ENCODE measurements around the gene PTTG2.
"Not testable (repeated sequence)": the region's sequence is repeated elsewhere in the genome, so short reads cannot be mapped to it uniquely, and the experiment has no call there.

The PTTG2 gene

DNA sequence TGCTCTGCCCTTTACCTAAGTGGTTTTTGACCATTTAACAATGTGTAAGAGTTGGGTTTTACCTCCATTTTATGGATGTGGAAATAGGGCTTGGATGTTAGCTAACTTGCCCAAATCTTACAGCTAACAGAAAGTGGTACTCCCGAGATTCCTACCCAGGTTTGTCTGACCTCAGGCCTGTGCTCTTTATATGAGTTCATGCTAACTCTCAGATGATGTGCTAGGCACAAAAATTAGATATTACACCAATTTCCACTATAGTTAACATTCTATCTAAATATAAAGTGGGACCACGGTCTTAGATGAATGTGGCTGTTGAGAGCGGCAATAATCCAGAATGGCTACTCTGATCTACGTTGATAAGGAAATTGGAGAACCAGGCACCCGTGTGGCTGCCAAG, at the start of gene PTTG2:
TSS of gene PTTG2 (plus strand) at position 301 of the 400 bp plus-strand sequence. CDS start at position 338, 37 bp downstream.
- H3K4me3 ChIP-seq (replicated peaks in 1 of 2; ENCODE audit: low read depth in 2 of 2, low read length in 2 of 2) = no peak within 1 kb of the TSS
- DNase-seq (ENCODE audit: low read depth in 2 of 2) = no peak
- TF ChIP-seq, protein P1, sequence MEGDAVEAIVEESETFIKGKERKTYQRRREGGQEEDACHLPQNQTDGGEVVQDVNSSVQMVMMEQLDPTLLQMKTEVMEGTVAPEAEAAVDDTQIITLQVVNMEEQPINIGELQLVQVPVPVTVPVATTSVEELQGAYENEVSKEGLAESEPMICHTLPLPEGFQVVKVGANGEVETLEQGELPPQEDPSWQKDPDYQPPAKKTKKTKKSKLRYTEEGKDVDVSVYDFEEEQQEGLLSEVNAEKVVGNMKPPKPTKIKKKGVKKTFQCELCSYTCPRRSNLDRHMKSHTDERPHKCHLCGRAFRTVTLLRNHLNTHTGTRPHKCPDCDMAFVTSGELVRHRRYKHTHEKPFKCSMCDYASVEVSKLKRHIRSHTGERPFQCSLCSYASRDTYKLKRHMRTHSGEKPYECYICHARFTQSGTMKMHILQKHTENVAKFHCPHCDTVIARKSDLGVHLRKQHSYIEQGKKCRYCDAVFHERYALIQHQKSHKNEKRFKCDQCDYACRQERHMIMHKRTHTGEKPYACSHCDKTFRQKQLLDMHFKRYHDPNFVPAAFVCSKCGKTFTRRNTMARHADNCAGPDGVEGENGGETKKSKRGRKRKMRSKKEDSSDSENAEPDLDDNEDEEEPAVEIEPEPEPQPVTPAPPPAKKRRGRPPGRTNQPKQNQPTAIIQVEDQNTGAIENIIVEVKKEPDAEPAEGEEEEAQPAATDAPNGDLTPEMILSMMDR (IDR thresholded peaks at IDR 0.05; ENCODE audit: low read depth, low read length) = no peak

DNA sequence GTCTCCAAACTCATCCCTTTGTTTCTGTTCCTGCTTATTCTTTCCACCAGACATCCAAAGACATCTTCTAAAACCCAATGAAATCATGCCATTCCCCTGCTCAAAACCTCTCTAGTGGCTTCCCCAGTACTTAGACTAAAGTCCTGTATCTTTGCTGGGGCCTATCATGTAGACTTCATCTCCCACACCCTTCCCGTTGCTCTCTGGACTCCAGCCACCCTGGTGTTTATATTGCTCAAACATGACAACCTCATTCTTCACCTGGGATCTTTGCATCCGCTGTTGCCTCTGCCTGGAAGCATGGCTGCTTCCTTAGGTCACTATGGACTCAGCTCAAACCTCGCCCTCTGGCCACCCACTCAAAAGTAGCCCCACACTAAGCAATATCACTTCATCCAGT, 45.7 kb upstream of the PTTG2 start:
- no peak overlapping the region for H3K4me3 ChIP-seq (replicated peaks in 1 of 2; ENCODE audit: low read depth in 2 of 2, low read length in 2 of 2)
- DNase-seq (ENCODE audit: low read depth in 2 of 2) = no peak
- TF ChIP-seq, protein P1 (IDR thresholded peaks at IDR 0.05; ENCODE audit: low read depth, low read length) = no peak

DNA sequence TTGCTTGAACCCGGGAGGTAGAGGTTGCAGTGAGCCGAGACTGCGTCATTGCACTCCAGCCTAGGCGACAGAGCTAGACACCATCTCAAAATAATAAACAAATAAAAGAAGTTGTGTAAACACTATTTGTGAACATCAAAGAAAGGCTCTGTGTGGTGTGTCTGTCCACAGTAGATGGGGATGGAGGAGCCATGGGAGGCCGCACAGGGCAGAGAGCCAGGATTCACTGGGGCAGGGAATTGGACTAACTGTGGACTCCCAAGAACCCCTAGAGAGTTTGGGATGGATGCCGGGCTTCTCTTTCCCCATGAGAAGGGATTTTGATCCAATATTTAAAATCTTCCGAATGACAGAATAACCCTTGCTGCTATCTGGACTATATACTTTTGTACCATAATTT, 42.8 kb upstream of the PTTG2 start:
- DNase-seq (ENCODE audit: low read depth in 2 of 2) = no peak
- TF ChIP-seq, protein P1 (IDR thresholded peaks at IDR 0.05; ENCODE audit: low read depth, low read length) = no peak
- no peak overlapping the region for H3K4me3 ChIP-seq (replicated peaks in 1 of 2; ENCODE audit: low read depth in 2 of 2, low read length in 2 of 2)

DNA sequence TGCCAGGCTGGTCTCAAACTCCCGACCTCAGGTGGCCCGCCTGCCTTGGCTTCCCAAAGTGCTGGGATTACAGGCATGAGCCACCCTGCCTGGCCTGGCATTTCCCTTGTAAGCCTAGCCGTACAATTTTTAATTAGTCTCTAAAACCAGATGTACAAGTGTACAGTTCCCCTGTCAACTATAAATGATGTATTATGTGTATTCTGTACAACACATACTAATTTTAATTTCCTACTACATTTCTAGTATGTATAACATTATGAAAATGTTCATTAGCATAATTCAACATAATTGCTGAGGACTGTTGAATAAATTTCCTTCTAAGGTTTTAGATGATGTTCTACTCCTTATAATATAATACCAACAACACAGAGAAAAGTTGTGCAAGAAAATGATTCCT, 41.5 kb upstream of the PTTG2 start:
- no peak for DNase-seq (ENCODE audit: low read depth in 2 of 2)
- H3K4me3 ChIP-seq (replicated peaks in 1 of 2; ENCODE audit: low read depth in 2 of 2, low read length in 2 of 2) = no peak overlapping the region
- TF ChIP-seq, protein P1 (IDR thresholded peaks at IDR 0.05; ENCODE audit: low read depth, low read length) = no peak

DNA sequence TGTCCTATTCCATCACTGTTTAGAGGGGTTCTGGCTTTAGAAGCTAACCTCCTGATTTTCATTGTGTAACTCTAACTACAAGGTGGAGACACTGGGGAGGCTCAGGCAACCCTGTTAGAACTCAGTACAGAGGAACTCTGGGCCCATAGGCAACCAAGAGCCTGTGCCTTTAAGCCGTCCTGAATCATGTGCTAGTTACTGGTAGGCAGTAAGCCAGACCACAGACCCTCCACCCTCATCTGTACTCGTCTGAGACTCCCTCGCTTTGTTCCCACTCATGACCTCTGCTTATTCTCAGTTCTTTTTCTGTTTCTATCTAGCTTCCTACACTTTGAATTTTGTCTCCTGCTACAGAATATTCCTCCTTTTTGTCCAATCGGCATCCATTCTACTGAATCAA, 37.9 kb upstream of the PTTG2 start:
- DNase-seq (ENCODE audit: low read depth in 2 of 2) = peak; percentile 13 to 79
- no peak overlapping the region for H3K4me3 ChIP-seq (replicated peaks in 1 of 2; ENCODE audit: low read depth in 2 of 2, low read length in 2 of 2)
- TF ChIP-seq, protein P1 (IDR thresholded peaks at IDR 0.05; ENCODE audit: low read depth, low read length) = no peak

DNA sequence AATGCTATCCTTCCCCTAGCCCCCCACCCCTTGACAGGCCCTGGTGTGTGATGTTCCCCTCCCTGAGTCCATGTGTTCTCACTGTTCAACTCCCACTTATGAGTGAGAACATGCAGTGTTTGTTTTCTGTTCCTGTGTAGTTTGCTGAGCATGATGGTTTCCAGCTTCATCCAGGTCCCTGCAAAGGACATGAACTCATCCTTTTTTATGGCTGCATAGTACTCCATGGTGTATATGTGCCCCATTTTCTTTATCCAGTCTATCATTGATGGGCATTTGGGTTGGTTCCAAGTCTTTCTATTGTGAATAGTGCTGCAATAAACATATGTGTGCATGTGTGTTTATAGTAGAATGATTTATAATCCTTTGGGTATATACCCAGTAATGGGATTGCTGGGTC, 37.1 kb upstream of the PTTG2 start:
- H3K4me3 ChIP-seq (replicated peaks in 1 of 2; ENCODE audit: low read depth in 2 of 2, low read length in 2 of 2) = not testable (repeated sequence)

DNA sequence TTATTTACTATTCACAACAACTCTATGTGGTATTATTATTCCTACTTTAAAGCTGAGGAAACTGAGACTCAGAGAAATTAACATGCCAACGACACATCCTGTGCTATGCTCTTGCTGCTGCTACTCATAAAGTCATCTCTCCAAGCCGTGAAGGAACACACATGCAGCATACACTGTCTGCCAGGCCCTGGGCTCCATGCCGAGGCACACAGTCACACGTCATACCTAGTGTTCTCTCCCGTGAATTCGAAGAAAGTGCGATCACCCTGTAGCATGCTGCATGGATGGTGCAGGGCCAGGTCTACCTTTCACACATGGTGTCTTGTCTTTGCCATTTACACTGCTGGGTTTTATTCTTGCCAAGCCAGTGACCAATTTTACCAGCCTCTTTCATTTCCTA, 35.3 kb upstream of the PTTG2 start:
- H3K4me3 ChIP-seq (replicated peaks in 1 of 2; ENCODE audit: low read depth in 2 of 2, low read length in 2 of 2) = no peak overlapping the region
- no peak for DNase-seq (ENCODE audit: low read depth in 2 of 2)
- TF ChIP-seq, protein P1 (IDR thresholded peaks at IDR 0.05; ENCODE audit: low read depth, low read length) = no peak

More for the DNA sequence above, 37.1 kb upstream of the PTTG2 start:
- DNase-seq (ENCODE audit: low read depth in 2 of 2) = not testable (repeated sequence)
